ENCODE results near the gene G6PD. TPM values are rescaled to one million over a fixed set of nuclear protein-coding genes. Genes with fewer than 3 reads are reported as not detected.
"Not testable (repeated sequence)": the region's sequence is repeated elsewhere in the genome, so short reads cannot be mapped to it uniquely, and the experiment has no call there.

G6PD gene
- total RNA-seq, 1 donor from 2014 or later = 86.4 TPM

DNA sequence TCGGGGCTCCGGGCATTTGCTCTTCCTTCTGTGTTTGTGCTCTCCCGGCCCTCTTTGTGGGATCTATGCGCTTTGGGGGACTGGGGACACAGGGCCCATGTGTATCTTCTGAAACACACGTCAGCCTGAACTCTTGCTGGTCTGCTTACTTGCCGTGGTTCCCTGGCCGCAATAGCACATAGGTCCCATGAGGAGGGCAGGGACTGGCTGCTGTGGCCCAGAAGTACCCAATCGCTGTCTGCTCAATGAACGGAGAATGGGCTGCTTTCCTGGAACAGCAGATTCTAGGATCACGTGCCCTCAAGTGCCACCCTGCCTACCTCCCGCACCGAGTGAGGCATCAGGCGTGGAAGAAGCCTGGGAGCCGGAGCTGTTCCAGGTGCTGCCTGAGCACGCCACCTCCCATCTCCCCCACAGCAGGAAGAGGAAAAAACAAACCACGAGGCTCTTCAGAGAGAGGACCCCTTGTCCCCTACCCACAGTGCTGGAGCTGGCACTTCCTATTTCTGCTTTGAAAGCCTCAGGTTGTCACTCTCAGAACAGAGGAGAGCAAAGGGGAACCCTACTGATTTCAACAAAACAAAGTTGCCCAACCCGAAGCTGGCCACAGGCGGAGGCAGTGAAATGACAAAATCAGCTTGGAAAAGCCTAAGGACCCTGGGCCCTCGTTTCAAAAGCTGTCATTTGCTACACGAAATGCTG, 3.8 kb downstream of the G6PD start:
- no peaks in the 10 kb centered on the region for H3K27me3 ChIP-seq
- H3K27ac ChIP-seq = peak overlapping the region; percentile 81
- no peak for DNase-seq (ENCODE audit: extremely low spot score in 2 of 2)
- no peaks in the 10 kb centered on the region for H3K36me3 ChIP-seq
- no peak overlapping the region for H3K4me3 ChIP-seq
- TF ChIP-seq POLR2A (IDR thresholded peaks at IDR 0.05) (no peak), POLR2AphosphoS5 (IDR thresholded peaks at IDR 0.05; ENCODE audit: insufficient read depth in 1 of 2, low read depth in 1 of 2) (no peak)
- TF ChIP-seq, protein P1, sequence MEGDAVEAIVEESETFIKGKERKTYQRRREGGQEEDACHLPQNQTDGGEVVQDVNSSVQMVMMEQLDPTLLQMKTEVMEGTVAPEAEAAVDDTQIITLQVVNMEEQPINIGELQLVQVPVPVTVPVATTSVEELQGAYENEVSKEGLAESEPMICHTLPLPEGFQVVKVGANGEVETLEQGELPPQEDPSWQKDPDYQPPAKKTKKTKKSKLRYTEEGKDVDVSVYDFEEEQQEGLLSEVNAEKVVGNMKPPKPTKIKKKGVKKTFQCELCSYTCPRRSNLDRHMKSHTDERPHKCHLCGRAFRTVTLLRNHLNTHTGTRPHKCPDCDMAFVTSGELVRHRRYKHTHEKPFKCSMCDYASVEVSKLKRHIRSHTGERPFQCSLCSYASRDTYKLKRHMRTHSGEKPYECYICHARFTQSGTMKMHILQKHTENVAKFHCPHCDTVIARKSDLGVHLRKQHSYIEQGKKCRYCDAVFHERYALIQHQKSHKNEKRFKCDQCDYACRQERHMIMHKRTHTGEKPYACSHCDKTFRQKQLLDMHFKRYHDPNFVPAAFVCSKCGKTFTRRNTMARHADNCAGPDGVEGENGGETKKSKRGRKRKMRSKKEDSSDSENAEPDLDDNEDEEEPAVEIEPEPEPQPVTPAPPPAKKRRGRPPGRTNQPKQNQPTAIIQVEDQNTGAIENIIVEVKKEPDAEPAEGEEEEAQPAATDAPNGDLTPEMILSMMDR (IDR thresholded peaks at IDR 0.05) = no peak
- no peaks in the 10 kb centered on the region for H3K9me3 ChIP-seq
- peaks cover 45% of the 10 kb centered on the region for H3K4me1 ChIP-seq
- intact Hi-C loops (cut with DNase I) = no loop called here

DNA sequence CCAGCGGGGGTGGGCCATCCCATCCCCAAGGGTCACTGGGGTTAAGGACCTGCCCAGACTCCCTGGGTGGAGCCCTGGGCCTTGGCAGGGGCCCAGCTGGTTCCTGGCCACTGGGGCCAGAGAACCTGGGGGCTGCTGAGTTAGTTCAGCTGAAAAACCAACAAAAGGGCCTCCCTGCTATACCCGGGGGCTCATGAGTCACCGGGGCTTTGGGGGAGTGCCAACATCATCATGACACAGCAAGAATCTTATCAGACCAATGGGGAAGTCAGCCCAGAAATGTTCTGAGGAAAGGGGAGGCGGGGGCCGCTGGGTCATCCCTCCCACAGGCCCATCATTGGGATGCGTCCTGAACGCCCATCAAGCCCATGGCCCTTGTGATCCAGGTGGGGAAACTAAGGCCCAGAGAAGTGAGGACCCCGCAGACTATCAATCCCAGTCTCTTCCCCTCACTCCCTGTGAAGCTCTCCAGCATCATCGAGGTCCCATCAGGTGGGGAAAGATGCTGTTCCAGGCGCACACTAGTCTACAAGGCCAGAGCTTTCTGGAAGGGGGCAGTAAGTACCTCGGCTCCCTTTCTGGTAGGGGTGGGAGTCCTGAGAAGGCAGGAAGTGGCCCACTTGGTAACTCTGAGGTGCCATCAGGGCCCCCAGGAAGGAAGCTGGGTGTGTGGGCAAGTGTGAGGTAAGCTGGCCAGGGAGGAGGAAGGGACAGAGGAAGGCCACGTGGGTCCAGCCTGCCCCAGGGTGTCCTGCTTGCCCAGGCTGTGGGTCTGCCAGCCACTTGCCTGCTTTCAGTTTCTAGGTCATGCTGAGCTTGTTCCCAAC, 4.5 kb downstream of the G6PD start:
- TF ChIP-seq POLR2AphosphoS5 (IDR thresholded peaks at IDR 0.05; ENCODE audit: insufficient read depth in 1 of 2, low read depth in 1 of 2) = peak in 1 of 2 donors; percentile 59
- TF ChIP-seq, protein P1 (IDR thresholded peaks at IDR 0.05) = no peak
- H3K27ac ChIP-seq = peak overlapping the region; percentile 81
- no peak for DNase-seq (ENCODE audit: extremely low spot score in 2 of 2)
- intact Hi-C loops (cut with DNase I) = no loop called here
- H3K27me3 ChIP-seq = no peaks in the 10 kb centered on the region
- H3K9me3 ChIP-seq = no peaks in the 10 kb centered on the region
- peaks cover 45% of the 10 kb centered on the region for H3K4me1 ChIP-seq
- no peak overlapping the region for H3K4me3 ChIP-seq
- H3K36me3 ChIP-seq = no peaks in the 10 kb centered on the region

DNA sequence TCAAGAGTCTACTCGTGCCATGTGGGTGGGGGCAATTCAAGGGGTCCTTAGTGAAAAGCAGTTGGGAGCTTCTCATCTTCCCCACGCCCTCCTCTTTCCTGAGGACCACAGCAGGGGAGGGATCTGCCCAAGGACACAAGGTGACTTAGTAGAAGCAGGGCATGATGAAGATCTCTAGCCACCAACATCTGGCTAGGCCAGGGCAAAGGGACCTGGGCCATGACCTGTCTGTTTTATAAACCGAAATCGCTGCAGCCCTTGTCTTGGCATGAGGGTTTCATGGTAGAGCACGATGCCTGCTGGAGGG, 5.1 kb downstream of the G6PD start:
- TF ChIP-seq, protein P1 (IDR thresholded peaks at IDR 0.05) = no peak
- no peak for TF ChIP-seq POLR2A (IDR thresholded peaks at IDR 0.05)
- no peak for TF ChIP-seq POLR2AphosphoS5 (IDR thresholded peaks at IDR 0.05; ENCODE audit: insufficient read depth in 1 of 2, low read depth in 1 of 2)
- Histone ChIP-seq H3K9me3 (no peaks in the 10 kb centered on the region), H3K4me1 (peaks cover 45% of the 10 kb centered on the region), H3K27ac (peak overlapping the region; percentile 81), H3K36me3 (no peaks in the 10 kb centered on the region), H3K4me3 (no peak overlapping the region), H3K27me3 (no peaks in the 10 kb centered on the region)
- intact Hi-C loops (cut with DNase I) = no loop called here
- no peak for DNase-seq (ENCODE audit: extremely low spot score in 2 of 2)

DNA sequence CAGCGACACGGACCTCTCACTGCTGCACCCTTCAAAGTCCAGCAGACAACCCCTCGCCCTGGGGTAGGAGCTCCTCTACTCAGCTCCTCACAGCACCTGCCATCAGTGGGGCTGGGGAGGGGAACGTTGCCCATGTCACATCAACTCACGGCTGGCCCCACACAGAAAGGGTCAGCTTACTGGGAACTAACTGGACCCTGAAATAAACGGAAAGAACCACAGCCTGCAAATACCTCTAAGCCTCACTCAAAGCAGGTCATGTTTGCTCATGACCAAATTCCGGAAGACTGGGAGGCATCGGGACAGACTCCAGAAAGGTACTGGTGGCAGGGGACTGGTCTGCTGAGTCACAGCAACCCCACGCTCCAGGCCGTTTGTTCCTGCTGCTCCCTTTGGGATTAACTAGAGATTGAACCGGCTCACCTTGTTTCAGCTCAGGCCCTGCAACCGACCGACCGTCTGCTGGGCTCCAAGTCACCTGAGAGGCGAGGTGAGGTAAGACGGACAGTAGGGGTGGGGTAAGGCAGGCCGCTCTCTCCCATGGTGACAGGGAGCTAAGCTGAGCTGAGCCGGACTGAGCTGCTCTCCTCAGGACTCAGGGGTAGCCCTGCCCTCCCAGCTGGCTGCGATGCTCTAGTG, 5.6 kb downstream of the G6PD start:
- Histone ChIP-seq H3K27ac (peak overlapping the region; percentile 81), H3K9me3 (no peaks in the 10 kb centered on the region), H3K36me3 (no peaks in the 10 kb centered on the region), H3K4me3 (no peak overlapping the region), H3K4me1 (peaks cover 41% of the 10 kb centered on the region), H3K27me3 (no peaks in the 10 kb centered on the region)
- DNase-seq (ENCODE audit: extremely low spot score in 2 of 2) = no peak
- TF ChIP-seq, protein P1 (IDR thresholded peaks at IDR 0.05) = no peak
- TF ChIP-seq POLR2AphosphoS5 (IDR thresholded peaks at IDR 0.05; ENCODE audit: insufficient read depth in 1 of 2, low read depth in 1 of 2) (no peak), POLR2A (IDR thresholded peaks at IDR 0.05) (no peak)
- intact Hi-C loops (cut with DNase I) = no loop called here

DNA sequence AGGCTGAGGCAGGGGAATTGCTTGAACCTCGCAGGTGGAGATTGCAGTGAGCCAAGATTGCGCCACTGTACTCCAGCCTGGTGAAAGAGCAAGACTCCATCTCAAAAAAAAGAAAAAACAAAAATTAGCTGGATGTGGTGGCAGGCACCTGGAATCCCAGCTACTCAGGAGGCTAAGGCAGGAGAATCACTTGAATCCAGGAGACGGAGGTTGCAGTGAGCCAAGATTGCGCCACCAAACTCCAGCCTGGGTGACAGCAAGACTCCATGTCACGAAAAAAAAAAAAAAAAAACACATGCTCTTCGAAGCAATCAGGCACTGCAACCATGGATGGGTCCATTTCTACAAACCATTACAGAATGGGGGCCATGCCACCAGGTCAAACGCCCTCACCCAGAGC, 6.3 kb downstream of the G6PD start:
- H3K9me3 ChIP-seq; H3K27me3 ChIP-seq; intact Hi-C loops (cut with DNase I); DNase-seq (ENCODE audit: extremely low spot score in 2 of 2); H3K36me3 ChIP-seq; H3K4me3 ChIP-seq: not testable (repeated sequence)
- H3K27ac ChIP-seq = peak overlapping the region; percentile 81
- H3K4me1 ChIP-seq = peaks cover 35% of the 10 kb centered on the region
